Activated B cell treated with CpG ODN at 0.5 μM for 24 hours (primary cell): ENCODE results near the gene ATP6AP2. TPM values are rescaled to one million over a fixed set of nuclear protein-coding genes. Genes with fewer than 3 reads are reported as not detected.
"Not testable (repeated sequence)": the region's sequence is repeated elsewhere in the genome, so short reads cannot be mapped to it uniquely, and the experiment has no call there.

Experiments used
- ATAC-seq: fragments of 200-7000 bp; cut with Tn5 transposase; one replicate; pipeline ENCODE4 v1.10.0; 2021; ENCODE audit warnings: low read depth, mild to moderate bottlenecking, moderate library complexity
- CTCF ChIA-PET: fragments of 350-600 bp; sonication (Branson Sonifier 250); formaldehyde crosslinking; loops from one replicate; lab custom pipeline; 2021; ENCODE audit warnings: antibody characterized with exemption; lab: Charles Lee
- POLR2A ChIA-PET: fragments of 350-600 bp; sonication (Branson Sonifier 250); formaldehyde crosslinking; loops from one replicate; lab custom pipeline; 2021; ENCODE audit warnings: antibody characterized with exemption; lab: Charles Lee
- DNase-seq: peaks from one replicate; pipeline ENCODE4 v3.0.0; 2022
- H3K27ac Mint-ChIP-seq: one replicate; pipeline ENCODE4 v1.8.0; 2020; ENCODE audit warnings: mixed read lengths
- H3K27me3 Mint-ChIP-seq: one replicate; pipeline ENCODE4 v1.8.0; 2021; ENCODE audit warnings: mixed read lengths
- H3K36me3 Mint-ChIP-seq: one replicate; pipeline ENCODE4 v1.8.0; 2021; ENCODE audit warnings: low read depth, mixed read lengths
- H3K4me1 Mint-ChIP-seq: one replicate; pipeline ENCODE4 v1.8.0; 2021; ENCODE audit warnings: mixed read lengths
- H3K4me3 Mint-ChIP-seq: one replicate; pipeline ENCODE4 v1.8.0; 2020; ENCODE audit warnings: mild to moderate bottlenecking, mixed read lengths
- H3K9me3 Mint-ChIP-seq: one replicate; pipeline ENCODE4 v1.8.0; 2020; ENCODE audit warnings: mixed read lengths
- CTCF ChIP-seq: fragments of 200-600 bp; IDR thresholded peaks from one replicate; pipeline ENCODE4 v1.8.0; 2022; ENCODE audit warnings: antibody characterized with exemption, mild to moderate bottlenecking
- intact Hi-C: fragments of 100-400 bp; cut with micrococcal nuclease; formaldehyde crosslinking; loops from one replicate; pipeline ENCODE4 v1.15.1; 2024
- total RNA-seq: library from RNA; stranded (reverse); gene quantifications from 2 replicates; pipeline ENCODE4 v1.2.3, GENCODE V29; 2022

The ATP6AP2 gene
- total RNA-seq, 1 donor from 2014 or later, result 48.6 TPM

- DNase-seq (no peak), ATAC-seq (peak; percentile 56)
- POLR2A ChIA-PET, result interaction anchor here (0.9 to 2.2 kb wide), 2 partner anchors 9 to 373 kb away, joined by 3 to 12 read pairs; no protein-coding TSS in a partner anchor
- Mint-ChIP-seq H3K4me1 (peaks cover 27% of the 10 kb centered on the region), H3K36me3 (peaks cover 4% of the 10 kb centered on the region), H3K27ac (peak overlapping the region; percentile 94), H3K27me3 (no peaks in the 10 kb centered on the region), H3K4me3 (peak overlapping the region; percentile 92), H3K9me3 (no peaks in the 10 kb centered on the region)
- intact Hi-C loops, result loop anchor here (1.0 to 10.0 kb wide), 3 partner anchors 67 to 505 kb away; partner anchors contain the start of genes CXorf38, MED14 and USP9X
- CTCF ChIA-PET, result interaction anchor here (1.1 kb wide), 1 partner anchor 36 kb away, joined by 3 read pairs; no protein-coding TSS in a partner anchor
- TF ChIP-seq CTCF, result no peak
These were observed 752 bp upstream of the ATP6AP2 start for GRCh38 chrX:40579900-40580536.

- CTCF ChIA-PET, result interaction anchor here (0.9 kb wide), 1 partner anchor 37 kb away, joined by 3 read pairs; no protein-coding TSS in a partner anchor
- peaks cover 28% of the 10 kb centered on the region for H3K4me1 Mint-ChIP-seq
- TF ChIP-seq CTCF, result no peak
- intact Hi-C loops, result loop anchor here (2.0 to 10.0 kb wide), 2 partner anchors 153 to 503 kb away; partner anchors contain the start of genes MED14 and USP9X
- ATAC-seq, result no peak
- H3K27ac Mint-ChIP-seq, result peak overlapping the region; percentile 46
- H3K9me3 Mint-ChIP-seq, result no peaks in the 10 kb centered on the region
- POLR2A ChIA-PET, result interaction anchor here (1.2 to 2.2 kb wide), 2 partner anchors 11 to 154 kb away, joined by 3 to 12 read pairs; partner anchors contain the start of gene MED14
- DNase-seq, result no peak
- peaks cover 4% of the 10 kb centered on the region for H3K36me3 Mint-ChIP-seq
- H3K27me3 Mint-ChIP-seq, result no peaks in the 10 kb centered on the region
- peak overlapping the region; percentile 75 for H3K4me3 Mint-ChIP-seq
These were observed 658 bp downstream of the ATP6AP2 start for GRCh38 chrX:40581336-40581920.

DNA sequence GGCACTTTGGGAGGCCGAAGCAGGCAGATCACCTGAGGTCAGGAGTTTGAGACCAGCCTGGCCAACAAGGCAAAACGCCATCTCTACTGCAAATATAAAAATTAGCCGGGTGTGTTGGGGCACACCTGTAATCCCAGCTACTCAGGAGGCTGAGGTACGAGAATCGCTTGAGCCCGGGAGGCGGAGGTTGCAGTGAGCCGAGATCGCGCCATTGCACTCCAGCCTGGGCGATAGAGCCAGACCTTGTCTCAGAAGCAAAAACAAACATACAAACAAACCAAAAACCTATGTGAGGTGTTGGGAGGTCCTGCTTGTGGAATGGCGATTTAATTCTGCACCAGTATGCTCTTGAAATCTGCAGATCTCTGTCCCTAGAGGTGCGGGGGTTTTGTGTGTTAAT lies 1.4 kb downstream of the ATP6AP2 start:
- ATAC-seq, H3K27ac Mint-ChIP-seq, H3K36me3 Mint-ChIP-seq, H3K27me3 Mint-ChIP-seq, H3K9me3 Mint-ChIP-seq, CTCF ChIA-PET, DNase-seq, POLR2A ChIA-PET: not testable (repeated sequence)
- intact Hi-C loops, result loop anchor here (10.0 kb wide), 1 partner anchor 503 kb away; the partner anchor contains the start of gene USP9X
- peak overlapping the region; percentile 75 for H3K4me3 Mint-ChIP-seq
- H3K4me1 Mint-ChIP-seq, result peaks cover 28% of the 10 kb centered on the region

DNA sequence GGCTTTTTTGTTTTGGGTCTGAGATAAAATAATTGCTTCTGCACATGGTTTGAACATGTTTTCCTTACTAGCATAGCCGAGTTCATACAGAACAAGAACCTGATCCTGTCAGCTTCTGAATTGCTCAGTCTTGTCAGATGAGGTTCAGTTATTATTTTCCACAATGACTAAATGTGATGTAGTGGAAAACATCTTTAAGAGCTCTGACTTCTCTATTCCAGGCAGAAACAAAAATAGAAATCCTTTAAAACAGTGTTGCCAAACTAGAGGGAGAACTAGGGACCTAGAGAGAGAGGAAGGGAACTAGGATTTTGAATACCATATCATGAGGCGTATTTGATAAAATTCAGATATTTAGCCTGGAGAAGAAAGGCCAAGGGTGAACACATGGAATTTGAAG lies 2.0 kb downstream of the ATP6AP2 start:
- POLR2A ChIA-PET, result no interaction called here
- Mint-ChIP-seq H3K4me3 (no peak overlapping the region), H3K27ac (no peak overlapping the region), H3K4me1 (peaks cover 30% of the 10 kb centered on the region), H3K9me3 (no peaks in the 10 kb centered on the region), H3K36me3 (peaks cover 4% of the 10 kb centered on the region), H3K27me3 (no peaks in the 10 kb centered on the region)
- CTCF ChIA-PET, result no interaction called here
- intact Hi-C loops, result loop anchor here (10.0 kb wide), 1 partner anchor 502 kb away; the partner anchor contains the start of gene USP9X
- no peak for DNase-seq
- no peak for TF ChIP-seq CTCF
- ATAC-seq, result no peak

DNA sequence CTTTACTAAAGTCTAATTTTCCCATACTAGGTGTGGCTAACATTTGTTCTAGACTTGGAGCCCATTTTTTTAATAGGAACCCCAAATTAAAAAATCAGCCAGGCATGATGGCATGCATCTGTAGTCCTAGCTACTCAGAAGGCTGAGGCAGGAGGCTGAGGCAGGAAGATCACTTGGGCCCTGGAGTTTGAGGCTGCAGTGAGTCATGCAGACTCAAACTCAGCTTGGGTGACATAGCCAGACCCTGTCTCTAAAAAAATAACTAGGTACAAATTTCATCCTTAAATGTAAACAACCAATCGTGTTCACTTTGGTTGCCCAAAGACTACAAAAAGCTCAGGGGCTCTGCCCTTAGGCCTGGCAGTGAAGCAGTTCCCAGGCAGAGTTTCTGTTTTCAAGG lies 6.9 kb downstream of the ATP6AP2 start:
- ATAC-seq, DNase-seq, H3K27ac Mint-ChIP-seq, H3K27me3 Mint-ChIP-seq, CTCF ChIA-PET, POLR2A ChIA-PET, H3K9me3 Mint-ChIP-seq, H3K4me3 Mint-ChIP-seq: not testable (repeated sequence)
- Mint-ChIP-seq H3K36me3 (peaks cover 25% of the 10 kb centered on the region), H3K4me1 (peaks cover 12% of the 10 kb centered on the region)
- intact Hi-C loops, result loop anchor here (10.0 kb wide), 1 partner anchor 497 kb away; the partner anchor contains the start of gene USP9X

DNA sequence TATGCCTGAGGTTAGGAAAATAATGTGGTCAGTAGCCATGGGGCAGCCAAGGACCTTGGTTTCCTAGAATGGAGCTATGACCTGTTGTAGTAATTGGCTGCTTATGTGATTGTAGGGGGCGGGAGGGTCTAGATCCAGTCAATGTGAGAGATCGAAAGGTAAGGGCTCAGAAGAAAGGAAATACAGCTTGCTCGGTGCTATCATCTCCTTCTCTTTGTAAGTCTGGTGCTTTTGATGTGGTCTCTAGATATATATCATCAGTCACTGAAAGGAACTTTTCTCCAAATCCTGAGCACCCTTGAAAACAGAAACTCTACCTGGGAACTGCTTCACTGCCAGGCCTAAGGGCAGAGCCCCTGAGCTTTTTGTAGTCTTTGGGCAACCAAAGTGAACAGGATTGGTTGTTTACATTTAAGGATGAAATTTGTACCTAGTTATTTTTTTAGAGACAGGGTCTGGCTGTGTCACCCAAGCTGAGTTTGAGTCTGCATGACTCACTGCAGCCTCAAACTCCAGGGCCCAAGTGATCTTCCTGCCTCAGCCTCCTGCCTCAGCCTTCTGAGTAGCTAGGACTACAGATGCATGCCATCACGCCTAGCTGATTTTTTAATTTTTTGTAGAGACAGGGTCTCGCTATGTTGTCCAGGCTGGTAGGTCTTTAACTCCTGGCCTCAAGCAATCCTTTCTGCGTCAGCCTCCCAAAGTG lies 9.0 kb downstream of the ATP6AP2 start:
- intact Hi-C loops, result loop anchor here (10.0 kb wide), 1 partner anchor 495 kb away; the partner anchor contains the start of gene USP9X
- H3K4me1 Mint-ChIP-seq, ATAC-seq, H3K27ac Mint-ChIP-seq, POLR2A ChIA-PET, H3K27me3 Mint-ChIP-seq, DNase-seq, CTCF ChIA-PET, H3K4me3 Mint-ChIP-seq, H3K9me3 Mint-ChIP-seq: not testable (repeated sequence)
- peaks cover 41% of the 10 kb centered on the region for H3K36me3 Mint-ChIP-seq
